HG02588 (cell line): ENCODE results near the gene GAL.

ENCODE experiments used
- ATAC-seq: cut with Tn5 transposase; IDR thresholded peaks from one replicate; pipeline ENCODE4 v1.9.1; 2021; ENCODE audit warnings: mild to moderate bottlenecking, moderate library complexity; ENCODE audit not compliant: unreplicated experiment

Gene GAL

DNA sequence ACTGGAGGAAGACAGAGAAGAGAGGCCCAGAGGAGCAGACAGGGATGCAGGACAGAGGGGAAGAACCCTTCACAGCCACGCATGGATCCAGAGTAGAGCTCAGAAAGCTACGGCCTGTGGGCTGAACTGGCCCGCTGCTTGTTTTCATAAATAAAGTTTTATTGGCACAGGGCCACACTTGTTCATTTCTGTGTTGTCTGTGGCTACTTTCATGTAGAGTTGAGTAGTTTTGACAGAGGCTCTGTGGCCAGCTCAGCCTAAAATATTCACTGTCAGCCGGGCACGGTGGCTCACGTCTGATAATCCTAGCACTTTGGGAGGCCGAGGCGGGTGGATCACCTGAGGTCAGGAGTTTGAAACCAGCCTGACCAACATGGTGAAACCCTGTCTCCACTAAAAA is 26.2 kb upstream of the GAL start:
- no peak for ATAC-seq

DNA sequence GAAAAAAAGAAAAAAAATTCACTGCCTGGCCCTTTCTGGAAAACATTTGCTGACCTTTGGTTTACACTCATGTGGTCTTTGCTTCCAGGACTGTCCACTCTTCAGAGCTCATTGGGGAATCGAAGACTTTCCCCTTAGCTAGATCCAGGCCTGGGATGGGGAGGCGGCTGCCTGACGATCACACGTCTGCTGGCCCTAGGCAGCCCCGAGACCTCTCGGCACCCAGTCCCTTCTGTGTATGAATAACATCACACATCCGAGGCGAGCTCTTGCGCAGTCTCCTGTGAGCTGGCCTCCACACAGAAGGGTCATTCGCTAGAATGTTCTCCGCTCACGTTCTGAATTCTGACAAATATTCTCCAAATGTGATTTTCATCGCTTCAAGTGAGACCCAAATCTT is 25.7 kb upstream of the GAL start:
- no peak for ATAC-seq

DNA sequence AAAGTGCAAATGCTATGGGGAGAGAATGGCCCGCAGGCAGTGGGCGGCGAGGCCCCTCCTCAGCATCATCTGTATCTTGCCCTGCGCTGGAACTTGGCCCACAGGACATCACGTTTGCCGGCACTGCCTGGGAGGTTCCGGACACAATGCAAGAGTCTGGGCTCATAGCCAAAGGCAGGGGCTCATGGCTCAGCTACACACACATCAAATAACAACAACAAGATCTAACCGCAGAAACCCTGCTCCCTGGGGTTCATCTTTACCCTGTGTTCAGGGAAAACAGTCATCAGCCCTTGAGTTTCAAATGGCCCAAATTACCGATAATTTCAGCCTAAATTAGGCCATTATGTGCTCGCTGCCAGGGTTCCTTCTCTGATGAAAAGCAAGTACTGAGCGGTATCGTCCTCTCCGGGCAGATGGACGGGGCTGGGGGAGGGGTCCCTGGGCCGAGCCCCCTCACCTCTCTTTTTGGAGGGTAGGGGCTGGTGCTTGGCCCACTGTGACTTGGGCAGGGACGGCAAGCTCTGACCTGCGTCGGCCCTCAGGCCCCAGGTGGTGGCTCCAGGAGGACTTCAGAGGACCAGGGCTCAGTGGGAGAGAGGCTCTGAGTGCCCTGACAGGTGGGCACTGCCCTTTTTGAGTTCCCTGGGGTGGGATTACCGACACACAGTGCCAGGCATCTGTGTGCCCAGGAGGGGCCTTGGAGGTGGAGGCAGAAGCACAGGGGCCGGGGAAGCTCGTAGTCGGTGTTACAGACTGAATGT is 25.0 kb upstream of the GAL start:
- ATAC-seq = no peak

DNA sequence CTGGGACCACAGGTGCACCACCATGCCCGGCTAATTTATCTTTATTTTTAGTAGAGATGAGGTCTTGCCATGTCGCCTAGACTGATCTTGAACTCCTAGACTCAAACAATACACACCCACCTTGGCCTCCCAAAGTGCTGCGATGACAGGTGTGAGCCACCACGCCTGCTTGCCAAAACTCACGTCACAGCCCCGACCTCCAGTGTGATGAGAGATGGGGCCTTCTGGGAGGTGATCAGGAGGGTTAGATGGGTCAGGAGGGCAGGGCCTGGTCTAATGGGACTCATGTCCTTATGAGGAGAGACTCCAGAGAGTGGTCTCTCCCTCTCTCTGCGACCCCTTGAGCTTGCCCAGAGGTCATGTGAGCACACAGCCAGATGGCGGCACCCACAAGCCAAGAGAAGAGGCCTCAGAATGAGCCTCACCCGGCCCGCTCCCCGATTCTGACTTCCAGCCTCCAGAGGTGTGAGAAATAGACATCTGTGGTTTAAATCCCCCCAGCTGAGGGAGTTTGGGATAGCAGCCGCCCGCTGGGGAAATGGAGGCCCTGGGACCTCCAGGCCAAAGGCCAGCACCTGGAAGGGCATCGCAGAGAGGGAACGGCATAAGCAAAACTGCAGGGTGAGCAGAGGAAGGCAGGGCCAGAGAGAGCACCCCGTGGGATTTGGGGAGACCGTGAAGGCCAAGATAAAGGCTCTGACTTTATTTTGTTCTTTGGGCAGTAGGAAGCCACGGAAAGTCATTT is 24.1 kb upstream of the GAL start:
- ATAC-seq = no peak

DNA sequence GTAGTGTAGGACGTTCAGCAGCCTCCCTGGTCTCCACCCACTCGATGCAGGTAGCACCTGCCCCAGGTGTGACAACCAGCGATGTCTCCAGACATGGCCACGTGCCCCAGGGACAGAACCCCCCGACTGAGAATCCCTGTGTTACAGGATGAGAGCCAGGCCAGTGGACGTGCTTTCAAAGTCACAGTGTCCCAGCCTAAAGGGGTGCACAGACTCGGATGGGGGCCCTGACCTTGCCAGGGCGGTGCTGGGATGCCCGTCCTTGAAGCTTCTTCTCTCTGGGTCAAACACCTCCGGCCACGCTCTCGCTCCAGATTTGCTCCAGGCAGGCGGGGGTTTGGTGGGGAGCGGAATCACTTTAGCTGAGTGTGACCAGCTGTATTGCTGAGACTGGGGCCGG is 23.3 kb upstream of the GAL start:
- ATAC-seq = no peak

DNA sequence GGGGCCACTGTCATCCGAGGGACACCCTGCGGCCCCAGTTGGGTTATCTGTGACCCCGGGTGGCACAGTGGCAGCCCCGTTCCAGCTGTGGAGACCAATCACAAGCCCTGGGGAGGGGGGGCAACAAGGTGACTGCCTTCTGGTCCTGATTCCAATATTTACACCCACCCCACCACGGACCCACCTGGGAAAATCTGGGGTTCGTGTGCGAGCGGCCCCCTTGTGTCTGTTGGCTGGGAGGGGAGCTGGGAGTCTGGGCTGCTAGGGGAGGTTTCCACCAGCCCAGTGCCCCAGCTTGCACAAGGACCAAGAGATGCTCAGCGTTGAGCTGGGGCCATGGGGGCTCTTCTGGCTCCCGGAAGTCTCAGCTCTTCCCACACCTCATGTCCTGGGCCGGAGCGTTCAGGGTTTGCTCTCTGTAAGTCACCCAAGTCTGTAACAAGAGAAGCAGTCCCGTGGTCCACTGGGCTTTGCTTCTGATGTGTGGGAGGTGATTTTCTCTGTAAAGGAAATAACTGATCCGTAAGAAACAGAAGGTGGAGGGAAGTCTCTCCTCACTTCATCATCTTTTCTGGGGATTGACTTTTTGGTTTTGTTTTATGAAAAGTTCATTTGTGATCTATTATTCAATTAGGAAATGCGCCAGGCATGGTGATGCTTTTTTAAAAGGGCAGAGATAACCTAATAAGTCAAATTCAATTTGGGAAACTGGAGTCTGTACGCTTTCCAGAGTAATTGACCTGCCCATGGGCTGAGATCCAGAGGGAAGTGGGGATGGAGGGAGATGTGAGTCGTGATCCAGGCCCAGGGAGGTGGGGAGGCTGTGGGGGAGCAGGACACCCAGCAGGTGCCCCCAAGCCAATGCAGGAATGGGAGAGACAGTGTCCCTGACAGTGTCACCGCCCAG is 22.4 kb upstream of the GAL start:
- no peak for ATAC-seq

DNA sequence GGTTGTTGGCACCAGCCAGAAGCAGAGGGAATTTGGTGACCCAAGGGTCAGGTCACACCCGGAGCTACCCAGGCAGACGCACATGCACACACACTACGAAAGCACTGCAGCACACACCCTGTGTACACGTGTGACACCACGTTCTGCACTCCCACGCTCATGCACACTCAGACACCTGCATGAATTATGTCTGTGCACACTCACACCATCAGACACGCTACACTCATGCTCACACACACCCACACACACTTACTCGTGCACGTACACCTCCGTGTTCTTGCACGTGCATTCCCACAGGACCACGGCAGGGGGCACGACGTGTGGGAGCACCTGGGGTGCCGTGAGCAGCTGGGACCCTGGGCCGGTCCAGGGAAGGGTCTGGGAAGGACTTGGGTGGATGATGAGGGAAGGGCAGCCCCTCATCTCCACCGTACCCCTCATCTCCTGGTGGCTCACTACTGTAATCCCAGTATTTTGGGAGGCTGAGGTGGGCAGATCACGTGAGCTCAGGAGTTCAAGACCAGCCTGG is 20.8 kb upstream of the GAL start:
- ATAC-seq = no peak

DNA sequence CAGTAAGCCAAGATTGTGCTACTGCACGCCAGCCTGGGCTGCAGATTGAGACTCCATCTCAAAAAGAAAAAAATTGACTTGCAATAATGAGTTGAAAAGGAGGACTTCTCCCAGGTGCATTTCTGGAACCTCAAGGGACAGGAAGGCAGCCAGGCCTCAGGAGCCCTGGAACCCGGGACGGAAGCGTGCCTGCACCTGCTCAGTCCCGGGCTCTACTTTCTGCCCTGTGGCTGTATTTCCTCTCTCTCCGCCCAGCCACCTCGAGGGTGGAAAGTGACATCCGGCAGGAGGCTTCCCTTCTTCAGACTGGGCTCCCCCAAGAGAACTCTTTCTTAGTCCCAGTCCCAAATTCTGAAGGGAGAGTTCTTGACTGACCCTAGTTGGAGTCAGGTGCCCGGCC is 20.2 kb upstream of the GAL start:
- ATAC-seq = no peak

DNA sequence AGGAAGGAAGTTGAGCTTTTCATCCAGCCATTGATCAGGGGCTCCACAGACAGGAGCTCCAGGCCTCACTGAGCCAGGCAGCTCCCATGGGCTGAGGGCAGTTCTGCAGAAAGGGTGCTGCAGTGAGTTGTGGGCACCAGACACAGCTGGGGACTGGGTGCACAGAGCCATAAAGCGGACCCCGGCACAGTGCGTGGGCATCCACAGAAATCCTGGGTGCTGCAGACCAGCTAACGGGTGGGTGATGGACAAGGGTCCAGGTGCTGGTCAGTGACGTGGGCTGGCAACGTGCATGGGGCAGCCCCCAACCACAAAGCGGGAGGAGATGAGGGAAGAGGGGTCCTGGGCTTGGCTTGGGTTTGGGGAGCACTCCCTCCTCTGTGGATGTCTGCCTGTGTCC is 19.4 kb upstream of the GAL start:
- no peak for ATAC-seq

DNA sequence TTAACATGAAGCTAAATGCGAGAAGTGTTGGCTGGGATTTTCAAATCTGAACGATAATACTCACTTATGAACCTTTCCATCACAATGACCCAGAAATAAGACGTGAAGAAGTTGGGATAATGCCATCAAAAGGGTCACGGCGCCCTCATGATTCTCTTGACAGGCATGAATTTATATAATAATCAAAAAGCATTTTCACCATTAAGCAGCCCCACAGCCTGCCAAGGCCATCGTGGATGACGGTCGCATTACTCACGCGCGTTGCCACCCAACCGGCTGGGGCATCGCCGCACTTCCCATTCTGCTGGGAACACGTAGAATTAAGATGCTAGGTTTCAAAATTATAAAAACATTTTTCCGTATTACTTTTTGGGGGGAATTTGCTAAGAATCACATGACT is 18.9 kb upstream of the GAL start:
- no peak for ATAC-seq

DNA sequence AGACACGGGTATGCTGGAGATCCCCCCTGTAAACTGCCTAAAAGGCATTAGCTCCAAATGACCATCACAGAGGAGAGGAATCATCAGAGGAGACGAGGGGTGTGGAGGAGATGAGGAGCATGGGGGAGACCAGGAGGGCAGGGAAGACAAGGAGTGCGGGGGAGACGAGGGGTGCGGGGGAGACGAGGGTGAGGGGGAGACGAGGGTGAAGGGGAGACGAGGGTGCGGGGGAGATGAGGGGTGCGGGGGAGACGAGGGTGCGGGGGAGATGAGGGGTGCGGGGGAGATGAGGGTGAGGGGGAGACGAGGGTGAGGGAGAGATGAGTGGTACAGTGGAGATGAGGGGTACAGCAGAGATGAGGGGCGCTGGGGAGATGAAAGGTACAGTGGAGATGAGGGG is 17.5 kb upstream of the GAL start:
- ATAC-seq = no peak

DNA sequence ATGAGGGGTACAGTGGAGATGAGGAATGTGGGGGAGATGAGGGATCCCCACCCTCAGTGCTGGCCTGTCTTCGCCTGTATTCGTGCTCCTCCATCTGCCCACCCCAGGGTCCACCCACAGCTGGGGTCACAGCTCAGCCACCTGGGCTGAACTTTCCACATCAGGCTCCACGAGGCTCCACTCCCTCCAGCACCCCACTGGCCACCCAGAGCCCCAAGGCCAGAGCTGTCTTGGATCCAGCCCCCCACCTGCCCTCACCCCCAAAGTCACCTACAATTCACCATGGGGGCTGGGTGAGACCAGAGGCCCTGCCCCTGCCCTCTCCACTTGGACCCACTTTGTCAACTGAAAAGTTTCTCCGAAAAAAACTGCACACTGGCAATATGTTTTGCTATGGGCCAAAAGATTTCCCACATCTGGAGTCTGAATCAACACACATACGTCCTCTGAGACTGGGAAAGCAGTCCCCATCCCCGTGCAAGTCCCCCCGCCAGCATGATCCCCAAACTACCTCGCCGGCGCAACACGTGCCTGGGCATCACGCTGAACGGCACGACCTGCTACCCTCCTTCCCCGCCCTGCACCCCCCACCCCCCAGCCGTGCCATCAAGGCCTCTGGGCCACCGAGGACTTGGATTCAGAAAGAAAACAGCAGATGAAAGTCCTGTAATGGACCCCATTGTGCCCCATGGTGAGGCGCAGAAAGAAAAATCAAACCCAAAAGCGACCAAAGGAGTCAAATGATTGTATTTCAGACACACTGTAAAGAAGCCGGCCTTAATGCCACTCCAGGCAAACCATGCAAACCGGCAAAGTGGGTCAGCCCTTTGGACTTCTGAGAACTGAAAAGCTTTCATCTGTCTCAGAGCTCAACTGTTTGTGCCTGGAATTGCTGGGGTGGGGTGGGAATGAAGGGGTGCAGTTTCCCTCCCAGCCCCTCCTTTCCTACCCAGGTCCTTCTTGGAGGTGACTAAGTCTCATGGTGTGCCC is 16.5 kb upstream of the GAL start:
- no peak for ATAC-seq

DNA sequence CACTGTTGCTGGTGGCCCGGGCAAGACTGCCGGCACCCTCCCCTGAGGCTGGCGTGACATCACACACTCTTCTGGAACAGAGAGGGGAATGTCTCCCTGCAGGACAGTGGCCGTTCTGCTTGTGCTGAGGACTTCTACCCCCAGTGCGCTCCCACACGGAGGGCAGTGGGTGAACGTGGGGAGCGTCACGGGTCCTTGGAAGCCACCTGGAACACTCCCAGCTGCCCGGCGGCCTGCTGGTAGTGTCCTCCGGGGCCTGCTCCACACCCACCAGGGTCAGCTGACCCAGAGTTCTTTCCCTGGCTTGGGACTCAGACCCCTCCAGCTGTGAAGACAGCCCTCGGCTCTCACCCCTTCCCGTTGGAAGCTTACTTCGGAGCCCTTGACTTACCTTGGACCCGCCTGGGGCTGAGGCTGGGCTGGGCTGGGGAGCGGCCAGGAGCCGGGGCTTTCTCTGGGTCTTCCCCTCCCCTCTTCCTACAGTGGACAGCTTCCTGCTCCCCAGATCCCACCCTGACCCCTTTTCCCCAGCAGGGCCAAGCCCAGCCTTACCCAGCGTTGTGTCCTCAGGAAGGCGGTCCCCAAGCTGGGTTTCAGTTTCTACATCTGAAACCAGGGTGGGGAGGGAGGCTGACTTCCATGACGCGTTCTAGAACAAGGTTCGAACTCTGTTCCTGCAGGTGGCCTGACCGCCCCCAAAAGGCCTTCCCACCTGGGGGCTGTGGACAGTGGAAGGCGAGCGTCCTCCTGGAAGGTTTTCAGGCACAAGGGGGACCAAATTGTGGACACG is 14.8 kb upstream of the GAL start:
- no peak for ATAC-seq

DNA sequence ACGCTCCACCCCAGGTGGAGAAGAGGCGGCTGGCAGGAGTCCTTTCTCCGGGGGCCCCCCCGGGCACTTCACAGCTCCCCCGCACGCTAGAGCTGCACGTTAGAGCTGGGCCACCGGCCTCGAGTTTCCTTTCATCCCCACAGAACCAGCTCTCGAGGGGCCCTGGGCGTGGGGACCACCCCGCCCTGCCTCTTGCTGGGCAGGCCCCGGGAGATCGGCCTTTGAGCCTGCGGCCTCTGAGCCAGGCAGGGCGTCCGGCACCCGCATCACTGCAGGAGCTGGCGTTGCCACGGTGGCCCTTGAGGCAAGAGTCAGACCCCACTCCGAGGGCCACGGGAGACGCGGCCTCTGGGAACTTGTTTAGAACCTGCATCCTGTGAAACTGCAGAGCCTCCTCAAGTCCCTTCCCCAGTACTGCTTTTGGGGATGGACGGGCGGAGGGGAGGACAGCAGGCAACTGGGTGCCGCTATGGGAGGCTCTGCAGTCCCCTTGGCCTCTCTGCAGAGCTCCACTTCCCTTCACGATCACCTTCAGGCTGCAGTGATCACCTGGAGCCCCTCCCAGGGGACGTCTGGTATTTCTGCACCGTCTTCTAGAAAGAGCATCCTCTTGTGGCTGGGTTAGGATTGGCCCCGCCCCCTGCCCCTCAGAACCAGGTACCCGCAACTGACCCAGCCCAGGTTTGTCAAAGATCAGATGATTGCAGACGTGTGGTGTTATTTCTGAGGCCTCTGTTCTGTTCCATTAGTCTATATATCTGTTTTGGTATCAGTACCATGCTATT is 13.9 kb upstream of the GAL start:
- ATAC-seq = no peak

DNA sequence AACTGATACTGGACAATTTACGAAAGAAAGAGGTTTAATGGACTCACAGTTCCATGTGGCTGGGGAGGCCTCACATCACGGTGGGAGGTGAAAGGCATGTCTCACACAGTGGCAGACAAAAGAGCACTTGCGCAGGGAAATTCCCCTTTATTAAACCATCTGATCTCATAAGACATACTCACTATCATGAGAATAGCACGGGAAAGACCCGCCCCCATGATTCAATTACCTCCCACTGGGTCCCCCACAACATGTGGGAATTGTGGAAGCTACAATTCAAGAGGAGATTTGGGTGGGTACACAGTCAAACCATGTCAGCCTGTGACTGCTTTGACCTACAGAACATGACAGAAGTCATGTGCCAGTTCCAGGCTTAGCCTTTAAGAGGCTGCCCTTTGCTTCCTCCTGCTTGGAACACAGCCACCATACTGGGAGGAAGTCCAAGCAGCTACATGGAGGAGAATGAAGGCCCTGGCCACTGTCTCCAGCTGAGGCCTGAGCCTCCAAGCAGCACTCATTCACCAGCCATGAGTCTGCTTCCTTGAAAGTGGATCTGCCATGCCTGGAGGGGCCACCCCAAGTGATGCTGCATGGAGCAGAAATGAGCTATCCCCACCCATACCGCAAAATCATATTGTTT is 10.9 kb upstream of the GAL start:
- no peak for ATAC-seq

DNA sequence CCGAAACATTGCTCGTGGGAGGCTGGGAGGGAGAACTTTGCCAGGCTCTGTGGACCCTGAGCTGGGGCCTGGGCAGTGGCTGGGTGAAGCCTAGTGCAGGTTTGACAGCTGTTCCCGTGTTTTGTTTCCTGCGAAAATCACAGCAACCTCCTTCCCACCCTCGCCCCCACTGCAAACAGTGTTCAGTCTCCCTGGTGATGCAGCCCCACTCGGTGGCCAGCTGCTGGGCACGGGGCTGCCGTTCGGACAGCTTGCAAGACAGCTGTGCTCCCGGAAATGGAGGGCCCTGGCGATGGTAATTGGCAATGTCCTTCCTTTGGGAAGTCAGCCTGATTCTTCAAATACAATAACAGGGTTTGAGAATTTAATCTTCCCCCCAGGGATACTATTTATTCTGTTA is 10.4 kb upstream of the GAL start:
- no peak for ATAC-seq

DNA sequence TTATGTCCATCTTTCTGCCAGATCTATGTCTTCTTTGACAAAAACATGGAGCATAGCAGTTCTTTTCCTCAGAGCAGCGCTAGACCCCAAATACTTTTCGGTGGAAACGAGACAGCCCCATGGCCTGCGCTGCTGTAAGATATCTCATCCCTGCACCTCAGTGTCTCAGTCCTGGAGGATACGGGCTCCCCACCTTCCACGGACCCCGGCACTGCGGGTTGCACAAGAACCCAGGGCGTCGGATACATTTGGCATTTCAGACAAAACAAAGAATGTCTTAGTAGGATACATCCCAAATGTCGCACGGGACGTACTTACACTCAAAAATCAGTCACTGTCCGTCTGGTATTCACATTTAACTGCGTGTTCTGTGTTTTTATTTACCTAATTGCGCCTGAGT is 9.9 kb upstream of the GAL start:
- ATAC-seq = no peak

DNA sequence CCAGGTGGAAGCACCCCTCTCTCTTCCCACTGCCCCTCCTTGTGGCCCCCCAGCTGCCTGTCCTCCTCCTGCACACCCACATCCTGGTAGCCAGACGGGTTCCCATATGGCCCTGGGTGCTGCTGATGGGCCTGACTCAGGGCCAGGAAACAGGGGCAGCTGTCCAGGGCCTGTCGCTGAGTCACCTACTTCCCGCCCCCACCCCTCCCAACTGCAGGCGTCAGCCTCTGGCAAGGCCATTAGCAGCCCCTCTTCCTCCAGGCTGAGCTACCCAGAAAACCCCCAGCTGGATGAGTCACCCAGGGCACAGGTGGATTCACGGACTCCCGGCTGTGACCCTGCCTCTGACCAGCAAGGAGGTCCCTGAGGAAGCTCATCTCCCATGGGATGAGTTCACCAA is 6.9 kb upstream of the GAL start:
- ATAC-seq = no peak
